B cell (primary cell): ENCODE results near the gene PAPSS2. TPM values are rescaled to one million over a fixed set of nuclear protein-coding genes. Genes with fewer than 3 reads are reported as not detected.

Experiments used
- ATAC-seq: fragments of 200-7000 bp; cut with Tn5 transposase; one replicate; pipeline ENCODE4 v1.10.0; 2021; ENCODE audit warnings: low read depth, mild to moderate bottlenecking, moderate number of reproducible peaks, moderate library complexity
- CTCF ChIA-PET: fragments of 350-600 bp; sonication (Branson Sonifier 250); formaldehyde crosslinking; loops from one replicate; lab custom pipeline; 2021; ENCODE audit warnings: antibody characterized with exemption, inconsistent platforms; lab: Charles Lee
- POLR2A ChIA-PET: fragments of 350-600 bp; sonication (Branson Sonifier 250); formaldehyde crosslinking; loops from one replicate; lab custom pipeline; 2021; ENCODE audit warnings: antibody characterized with exemption; lab: Charles Lee
- DNase-seq: peaks from one replicate; pipeline ENCODE4 v3.0.0; 2013
- H2AFZ ChIP-seq: 2 replicates; pipeline ENCODE4 v1.6.1; 2012; ENCODE audit warnings: mild to moderate bottlenecking, low read depth, low read length; ENCODE audit not compliant: insufficient read depth, poor library complexity, severe bottlenecking
- H3K27ac ChIP-seq, 2 donors: 1 replicate in 1 of 2; 2 replicates in 1 of 2; pipeline ENCODE4 v1.5.1; 2012 to 2013; ENCODE audit warnings: low read length in 2 of 2, mild to moderate bottlenecking in 2 of 2, moderate library complexity in 1 of 2
- H3K27me3 ChIP-seq, 4 experiments: fragments of 200-600 bp in 1 of 4; sonication (generic) in 1 of 4; replicated peaks in 1 of 4; 1 replicate in 2 of 4; 2 replicates in 2 of 4; pipeline versions ENCODE4 v1.6.1 to v1.7.0; 2013 to 2016; ENCODE audit warnings: low read length in 3 of 4, mild to moderate bottlenecking in 2 of 4, mixed read lengths in 1 of 4, moderate library complexity in 1 of 4; ENCODE audit not compliant: insufficient read depth in 4 of 4, control insufficient read depth in 3 of 4; ENCODE audit errors: control extremely low read depth in 1 of 4
- H3K36me3 ChIP-seq, 2 experiments: replicated peaks in 1 of 2; 1 replicate in 1 of 2; 2 replicates in 1 of 2; pipeline versions ENCODE4 v1.6.1 to v1.7.1; 2013; ENCODE audit warnings: low read length in 1 of 2; ENCODE audit not compliant: insufficient read depth in 2 of 2, control insufficient read depth in 1 of 2; ENCODE audit errors: control extremely low read depth in 1 of 2, extremely low read depth in 1 of 2
- H3K4me1 ChIP-seq, 2 donors: fragments of 200-600 bp in 1 of 2; sonication (generic) in 1 of 2; 1 replicate in 1 of 2; 2 replicates in 1 of 2; pipeline versions ENCODE4 v1.5.1 to v1.6.1; 2013 to 2017; ENCODE audit warnings: low read length in 2 of 2; ENCODE audit not compliant: control insufficient read depth in 2 of 2, insufficient read depth in 2 of 2
- H3K4me2 ChIP-seq: replicated peaks from 2 replicates; pipeline ENCODE3; 2012; ENCODE audit warnings: mild to moderate bottlenecking, low read depth, low read length; ENCODE audit not compliant: poor library complexity, severe bottlenecking
- H3K4me3 ChIP-seq, 5 experiments: fragments of 200-600 bp in 1 of 5; sonication (generic) in 1 of 5; 1 replicate in 3 of 5; 2 replicates in 2 of 5; pipeline versions ENCODE4 v1.5.1 to v1.7.0; 2011 to 2016; ENCODE audit warnings: low read length in 4 of 5, mild to moderate bottlenecking in 4 of 5, low read depth in 2 of 5, control low read depth in 1 of 5, moderate library complexity in 1 of 5; ENCODE audit not compliant: insufficient read depth in 1 of 5; ENCODE audit errors: control extremely low read depth in 1 of 5, extremely low read depth in 1 of 5
- H3K79me2 ChIP-seq: fragments of 200-600 bp; sonication (generic); one replicate; pipeline ENCODE4 v1.6.0; 2016; ENCODE audit warnings: low read length; ENCODE audit not compliant: control insufficient read depth, insufficient read depth
- H3K9ac ChIP-seq: fragments of 200-600 bp; sonication (generic); 2 replicates; pipeline ENCODE4 v1.6.1; 2017; ENCODE audit warnings: mild to moderate bottlenecking, low read length, moderate library complexity
- H3K9me3 ChIP-seq, 3 donors: one replicate each; pipeline versions ENCODE4 v1.6.1 to v1.7.1; 2013; ENCODE audit warnings: low read length in 2 of 3; ENCODE audit not compliant: control insufficient read depth in 2 of 3, insufficient read depth in 1 of 3; ENCODE audit errors: control extremely low read depth in 1 of 3
- H4K20me1 ChIP-seq: 2 replicates; pipeline ENCODE4 v1.6.0; 2012; ENCODE audit warnings: mild to moderate bottlenecking, low read length; ENCODE audit not compliant: insufficient read depth, control insufficient read depth, poor library complexity, severe bottlenecking
- H3K27ac Mint-ChIP-seq: one replicate; pipeline ENCODE4 v1.8.0; 2021; ENCODE audit warnings: mixed read lengths
- H3K27me3 Mint-ChIP-seq: one replicate; pipeline ENCODE4 v1.8.0; 2021; ENCODE audit warnings: mixed read lengths
- H3K4me1 Mint-ChIP-seq: one replicate; pipeline ENCODE4 v1.8.0; 2021; ENCODE audit warnings: mixed read lengths
- H3K4me3 Mint-ChIP-seq: one replicate; pipeline ENCODE4 v1.8.0; 2021; ENCODE audit warnings: mixed read lengths
- H3K9me3 Mint-ChIP-seq: one replicate; pipeline ENCODE4 v1.8.0; 2022; ENCODE audit warnings: mixed read lengths; ENCODE audit not compliant: insufficient read depth
- CTCF ChIP-seq: fragments of 200-600 bp; IDR thresholded peaks from one replicate; pipeline ENCODE4 v1.8.0; 2022; ENCODE audit warnings: antibody characterized with exemption, mild to moderate bottlenecking
- EZH2 ChIP-seq: IDR thresholded peaks from 2 replicates; pipeline ENCODE4 v1.6.1; 2012; ENCODE audit warnings: borderline replicate concordance, low read depth, mild to moderate bottlenecking, moderate library complexity, low read length; ENCODE audit not compliant: insufficient read depth, poor library complexity, severe bottlenecking
- WGBS: methylation state at CpG from one replicate; pipeline ENCODE4 v1.1.5; 2013; ENCODE audit warnings: missing lambda C conversion rate; ENCODE audit not compliant: insufficient coverage; 5-methylcytosine and 5-hydroxymethylcytosine counted together
- intact Hi-C: fragments of 100-400 bp; cut with micrococcal nuclease; formaldehyde crosslinking; loops from one replicate; pipeline ENCODE4 v1.10.0; 2022
- polyA plus RNA-seq: library from polyadenylated mRNA; depleted of rRNA; stranded (reverse); fragments of >200 nt; gene quantifications from 2 replicates; pipeline ENCODE4 v1.2.3, GENCODE V29; 2012
- total RNA-seq, 2 donors: library from RNA; stranded (reverse); fragments of 120-200 nt in 1 of 2; gene quantifications; 1 replicate in 1 of 2; 2 replicates in 1 of 2; pipeline versions ENCODE4 v1.2.3 to v1.2.4, GENCODE V29; 2013 to 2022

Gene PAPSS2
- total and polyA plus RNA-seq, 2 donors (not counting 1 experiment from before 2014, with no cell fraction given), result not detected

- no peak overlapping the region for H2AFZ ChIP-seq
- no peaks in the 10 kb centered on the region for H3K79me2 ChIP-seq
- POLR2A ChIA-PET, result no interaction called here
- CTCF ChIA-PET, result interaction anchor here (2.2 kb wide), 1 partner anchor 11 kb away, joined by 10 read pairs; no protein-coding TSS in a partner anchor
- no peak overlapping the region for H3K9ac ChIP-seq
- no peak overlapping the region for H3K4me3 ChIP-seq
- no peaks in the 10 kb centered on the region for H4K20me1 ChIP-seq
- DNase-seq (no peak), ATAC-seq (no peak)
- 100% methylated on average over 3 of the region's 4 CpGs for WGBS
- no peaks in the 10 kb centered on the region for H3K27me3 ChIP-seq
- H3K36me3 ChIP-seq, result peaks cover 2 to 35% of the 10 kb centered on the region in 2 experiments
- H3K4me2 ChIP-seq, result no peak overlapping the region
- no peaks in the 10 kb centered on the region for H3K9me3 ChIP-seq
- H3K4me1 Mint-ChIP-seq, result peaks cover 3% of the 10 kb centered on the region
- H3K4me3 Mint-ChIP-seq, result no peak overlapping the region
- no peaks in the 10 kb centered on the region for H3K4me1 ChIP-seq
- H3K27ac Mint-ChIP-seq, result no peak overlapping the region
- intact Hi-C loops, result no loop called here
- H3K27me3 Mint-ChIP-seq, result no peaks in the 10 kb centered on the region
- TF ChIP-seq CTCF (no peak), EZH2 (no peak)
- no peak overlapping the region for H3K27ac ChIP-seq
- no peaks in the 10 kb centered on the region for H3K9me3 Mint-ChIP-seq
Observed at GRCh38 chr10:87761153-87761552, 101.5 kb downstream of the PAPSS2 start.

- WGBS, result no CpG with 5 or more reads among the region's 2 CpGs
- Histone ChIP-seq H3K4me1 (no peaks in the 10 kb centered on the region), H3K36me3 (peaks cover 3 to 31% of the 10 kb centered on the region in 2 experiments), H4K20me1 (no peaks in the 10 kb centered on the region), H3K79me2 (no peaks in the 10 kb centered on the region), H3K27ac (no peak overlapping the region), H3K9me3 (no peaks in the 10 kb centered on the region), H3K4me3 (no peak overlapping the region), H2AFZ (no peak overlapping the region), H3K27me3 (no peaks in the 10 kb centered on the region), H3K4me2 (no peak overlapping the region), H3K9ac (no peak overlapping the region)
- H3K27me3 Mint-ChIP-seq, result no peaks in the 10 kb centered on the region
- no peak for TF ChIP-seq CTCF
- no peak for ATAC-seq
- H3K27ac Mint-ChIP-seq, result no peak overlapping the region
- intact Hi-C loops, result no loop called here
- ChIA-PET POLR2A (no interaction called here), CTCF (no interaction called here)
- H3K4me1 Mint-ChIP-seq, result peaks cover 3% of the 10 kb centered on the region
- DNase-seq, result no peak
- H3K9me3 Mint-ChIP-seq, result no peaks in the 10 kb centered on the region
- no peak overlapping the region for H3K4me3 Mint-ChIP-seq
Observed at GRCh38 chr10:87761892-87762291, 102.2 kb downstream of the PAPSS2 start.
